Left ventricle myocardium superior (tissue), 1 donor: ENCODE results near the gene AHDC1. TPM values are rescaled to one million over a fixed set of nuclear protein-coding genes. Genes with fewer than 3 reads are reported as not detected.

Experiments
- ATAC-seq: fragments of 200-7000 bp; cut with Tn5 transposase; one replicate; pipeline ENCODE4 v1.9.1; 2020; ENCODE audit warnings: mild to moderate bottlenecking, moderate library complexity
- DNase-seq: peaks from one replicate; pipeline ENCODE4 v3.0.0-alpha.2; 2020
- intact Hi-C: fragments of 100-400 bp; cut with micrococcal nuclease; formaldehyde crosslinking; loops from one replicate; pipeline ENCODE4 v1.11.0; 2022
- total RNA-seq: library from RNA; stranded (reverse); fragmentation: NEBNext Ultra II Directional; extraction: Animal tissue kit (Norgen Biotek cat#: 25700); gene quantifications from one replicate; pipeline ENCODE4 v1.2.1, GENCODE V29; 2021
- donor health status: DM: no; HTN: yes; CAD: no; lungs with severe emphysema.

AHDC1 gene
- total RNA-seq, 1 donor from 2014 or later: 42.8 TPM

GRCh38 chr1:27590917-27591508 lies 12.9 kb downstream of the AHDC1 start:
- DNase-seq: peak; percentile 59
- ATAC-seq: peak; percentile 6
- intact Hi-C loops: no loop called here

- intact Hi-C loops: no loop called here
- DNase-seq: peak; percentile 78
Measured at GRCh38 chr1:27589841-27590426, 14.0 kb downstream of the AHDC1 start.

GRCh38 chr1:27589441-27589840 lies 14.5 kb downstream of the AHDC1 start:
- intact Hi-C loops: no loop called here
- no peak for ATAC-seq

More at GRCh38 chr1:27589841-27590426, 14.0 kb downstream of the AHDC1 start:
- ATAC-seq: peak; percentile 51

GRCh38 chr1:27588256-27589232 lies 15.4 kb downstream of the AHDC1 start:
- ATAC-seq (peak; percentile 60), DNase-seq (no peak)
- intact Hi-C loops: no loop called here

More at GRCh38 chr1:27589441-27589840, 14.5 kb downstream of the AHDC1 start:
- DNase-seq: no peak

GRCh38 chr1:27585684-27586083 lies 18.3 kb downstream of the AHDC1 start:
- ATAC-seq (no peak), DNase-seq (no peak)
- intact Hi-C loops: no loop called here

GRCh38 chr1:27584453-27584852 lies 19.5 kb downstream of the AHDC1 start:
- no peak for ATAC-seq
- no peak for DNase-seq

GRCh38 chr1:27583479-27583878 lies 20.5 kb downstream of the AHDC1 start:
- ATAC-seq (no peak), DNase-seq (no peak)
- intact Hi-C loops: no loop called here

More at GRCh38 chr1:27584453-27584852, 19.5 kb downstream of the AHDC1 start:
- intact Hi-C loops: no loop called here

DNA sequence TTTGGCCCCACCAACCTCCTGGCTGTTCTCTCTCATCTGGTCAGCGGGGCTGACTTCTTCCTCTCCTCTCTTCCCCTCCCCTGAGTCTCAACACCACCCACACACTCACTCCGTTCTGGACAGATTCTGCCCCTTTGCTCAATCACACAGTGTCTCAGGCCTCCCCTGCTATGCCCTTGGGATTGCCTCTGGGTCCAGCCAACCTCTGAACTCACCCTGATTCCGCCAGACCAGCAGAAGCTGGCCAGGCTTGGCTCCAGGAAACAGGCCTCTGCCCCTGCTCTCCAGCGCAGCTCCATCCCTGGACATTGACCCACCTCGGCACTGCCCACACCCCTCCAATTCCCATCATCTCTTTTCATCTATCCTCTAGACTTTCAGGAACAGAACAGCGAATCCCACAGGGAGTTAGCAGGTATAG lies 22.1 kb downstream of the AHDC1 start:
- ATAC-seq (peak; percentile 70), DNase-seq (peak; percentile 70)
- intact Hi-C loops: no loop called here

- ATAC-seq (peak; percentile 11), DNase-seq (no peak)
- intact Hi-C loops: no loop called here
Measured at GRCh38 chr1:27577504-27578188, 26.3 kb downstream of the AHDC1 start.

DNA sequence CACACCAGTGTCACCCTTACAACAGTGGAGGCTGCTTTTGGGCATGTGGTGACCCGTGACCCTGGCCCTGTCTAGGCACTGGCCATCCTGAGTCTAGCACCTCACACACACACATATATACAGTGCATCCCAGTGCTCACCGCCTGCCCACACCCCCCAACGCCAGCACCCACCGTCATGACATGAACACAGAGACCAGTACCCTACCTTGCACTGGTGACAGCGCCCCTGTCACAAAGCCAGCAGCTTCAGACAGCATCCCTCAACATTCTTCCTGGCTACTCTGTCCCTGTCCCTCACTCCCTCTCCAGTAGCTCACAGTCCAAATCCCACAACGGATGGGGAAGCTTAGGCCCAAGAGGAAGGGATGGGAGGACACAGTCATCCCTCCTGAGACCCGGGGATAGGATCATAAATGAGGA lies 27.1 kb downstream of the AHDC1 start:
- intact Hi-C loops: no loop called here
- DNase-seq (no peak), ATAC-seq (no peak)

DNA sequence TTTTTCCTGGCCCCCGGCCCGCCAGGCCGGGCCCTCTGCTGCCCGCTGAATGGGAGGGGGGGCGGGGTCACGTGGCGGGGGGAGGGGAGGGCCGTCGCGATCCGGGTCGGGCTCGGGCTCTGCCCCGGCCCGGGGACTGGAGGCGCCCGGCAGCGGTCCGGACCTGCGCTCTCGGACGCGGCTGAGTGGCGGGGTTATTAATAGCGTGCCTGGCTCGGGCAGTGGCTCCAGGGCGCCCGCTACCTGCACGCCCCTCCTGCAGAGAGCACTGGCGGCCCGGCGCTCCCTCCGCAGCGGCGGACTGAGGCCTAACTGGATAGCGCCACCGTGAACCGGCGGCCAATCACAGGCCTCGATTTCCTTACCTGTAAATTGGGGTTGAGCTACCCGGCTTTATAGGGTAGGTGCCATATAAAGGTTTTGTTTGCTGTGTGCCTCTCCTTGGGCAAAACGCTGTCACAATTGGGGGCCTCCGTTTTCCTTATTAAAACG lies 28.1 kb downstream of the AHDC1 start:
- DNase-seq (peak; percentile 92), ATAC-seq (peak; percentile 82)
- intact Hi-C loops: no loop called here

- ATAC-seq (peak; percentile 72), DNase-seq (peak; percentile 91)
- intact Hi-C loops: no loop called here
Measured at GRCh38 chr1:27574871-27575831, 28.8 kb downstream of the AHDC1 start.

DNA sequence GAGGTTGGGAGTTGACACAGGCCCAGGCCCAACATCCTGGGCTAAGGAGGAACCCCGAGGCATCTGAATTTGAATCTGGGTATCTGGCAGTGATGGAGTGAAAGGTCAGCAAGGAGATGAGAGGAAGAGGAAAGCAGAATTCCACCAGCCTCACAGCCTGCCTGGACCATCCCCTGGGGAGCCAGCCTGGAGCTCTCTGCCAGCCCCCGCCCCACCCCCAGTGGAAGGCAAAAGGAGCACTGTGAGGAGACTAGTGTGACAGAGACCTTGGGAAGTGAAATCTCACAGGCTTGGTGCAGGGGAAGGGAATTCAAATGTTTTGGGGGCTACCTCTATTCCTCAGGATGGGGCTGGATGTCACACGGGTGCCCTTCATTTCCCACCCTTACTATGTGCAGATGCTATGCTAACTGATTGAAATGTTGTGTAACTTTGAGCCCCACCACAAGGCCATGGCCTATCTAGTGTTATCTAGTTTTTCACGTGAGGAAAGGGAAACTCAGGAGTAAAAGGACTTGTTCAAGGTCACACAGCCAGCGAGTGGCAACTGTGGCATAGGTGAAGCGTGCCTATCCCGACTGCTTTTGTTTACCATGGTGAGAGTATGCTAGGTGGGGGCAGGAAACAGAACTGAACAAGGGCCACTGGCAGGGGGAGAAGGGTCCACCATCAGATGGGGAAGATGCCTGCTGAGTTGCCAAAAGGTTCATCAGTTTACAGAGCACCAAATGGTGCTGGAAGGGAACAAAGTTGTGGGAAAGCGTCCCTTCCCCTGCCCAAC lies 29.8 kb downstream of the AHDC1 start:
- no peak for ATAC-seq
- intact Hi-C loops: no loop called here
- peak; percentile 57 for DNase-seq

DNA sequence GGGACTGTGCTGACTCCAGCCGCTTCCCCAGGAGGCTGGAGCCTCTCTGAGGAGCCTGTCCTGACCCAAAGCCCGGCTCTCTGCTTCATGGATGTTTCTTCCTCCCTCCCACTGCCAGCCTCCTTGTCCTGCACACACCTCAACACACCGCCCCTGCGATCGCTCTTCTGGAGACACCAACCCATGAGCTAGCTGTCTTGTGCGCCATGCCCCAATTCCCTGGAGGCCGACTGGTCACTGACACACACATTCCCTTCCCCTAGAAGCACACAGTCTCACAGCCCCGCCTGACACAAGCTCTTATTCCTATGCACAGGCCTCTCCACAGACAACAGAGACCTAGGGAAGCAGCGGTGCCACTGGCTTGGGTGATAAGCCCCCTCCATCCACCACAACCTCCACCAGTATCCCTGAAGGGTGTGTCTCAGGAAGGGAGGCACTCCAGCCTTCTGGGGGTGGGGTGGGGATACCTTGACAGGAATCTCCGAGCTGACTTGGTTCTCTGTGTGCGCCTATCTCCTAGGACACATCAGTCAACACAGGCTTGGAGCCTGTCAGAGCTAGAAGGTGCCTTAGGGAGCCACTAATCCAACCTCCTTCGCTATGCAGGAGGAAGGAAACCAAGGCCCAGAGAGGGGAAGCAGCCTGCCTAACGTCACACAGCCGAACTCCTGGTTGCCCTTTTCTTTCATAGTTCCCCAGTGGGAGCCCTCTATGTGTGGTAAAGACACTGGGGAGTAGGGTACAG lies 31.1 kb downstream of the AHDC1 start:
- DNase-seq: peak; percentile 50
- no peak for ATAC-seq
- intact Hi-C loops: no loop called here

DNA sequence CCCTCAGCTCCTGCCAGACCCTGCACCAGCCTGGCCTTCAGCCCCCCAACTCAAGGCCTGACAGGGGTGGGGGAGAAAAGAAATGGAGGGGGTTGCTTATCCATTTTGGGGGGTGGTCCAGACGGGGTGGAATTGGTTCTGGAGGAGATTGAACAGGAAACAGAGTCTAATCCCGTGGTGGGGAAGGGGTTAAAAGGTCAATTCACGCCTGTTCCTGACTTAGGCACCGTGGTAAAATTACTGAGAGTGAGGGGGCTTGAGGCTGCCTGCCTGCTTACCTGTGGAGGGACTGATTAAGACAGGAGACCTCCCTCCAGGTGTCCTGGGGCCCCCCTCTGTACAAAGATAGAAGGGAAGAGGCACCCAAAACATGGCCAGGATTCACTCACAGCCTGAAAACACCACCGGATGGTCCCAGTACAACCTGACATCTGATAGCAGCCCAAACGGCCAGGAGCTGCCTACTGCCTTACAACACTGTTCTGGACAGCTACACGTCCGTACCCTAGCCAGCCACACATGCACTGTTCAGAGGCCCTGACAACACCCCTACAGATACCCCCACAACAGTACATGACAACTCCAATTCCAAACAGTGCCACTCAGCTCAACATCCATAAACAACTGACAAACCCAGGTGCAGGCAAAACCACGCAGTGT lies 31.8 kb downstream of the AHDC1 start:
- no peak for ATAC-seq
- intact Hi-C loops: no loop called here
- DNase-seq: peak; percentile 31

GRCh38 chr1:27571439-27572018 lies 32.4 kb downstream of the AHDC1 start:
- ATAC-seq (no peak), DNase-seq (peak; percentile 56)
- intact Hi-C loops: no loop called here
